Fibroblast of pulmonary artery (primary cell): ENCODE results near the gene CCDC78.
A peak's percentile ranks its signal among the peaks of the same experiment; 100 is the strongest.

Experiments
- DNase-seq: peaks from one replicate; pipeline ENCODE4 v3.0.0-alpha.2; 2010; ENCODE audit warnings: low read depth
- H3K4me3 ChIP-seq: replicated peaks from 2 replicates; pipeline ENCODE4 v1.5.1; 2011; ENCODE audit warnings: low read depth, mild to moderate bottlenecking, control low read depth, low read length, moderate library complexity
- CTCF ChIP-seq: IDR thresholded peaks from 2 replicates; pipeline ENCODE4 v1.5.1; 2011; ENCODE audit warnings: mild to moderate bottlenecking, control low read depth, low read length, inconsistent platforms; ENCODE audit errors: missing control alignments

The CCDC78 gene

GRCh38 chr16:726438-727290 lies at the start of gene CCDC78, which contains the start of gene HAGHL:
TSS of gene CCDC78 (minus strand) at chr16:726443. CDS start at chr16:726367, 76 bp downstream.
TSS of gene HAGHL (plus strand) at chr16:727106. CDS start at chr16:727510, 404 bp downstream.
- no peak for TF ChIP-seq CTCF
- DNase-seq = peak; percentile 32
- H3K4me3 ChIP-seq = peak within 1 kb of the TSS; percentile 65

GRCh38 chr16:775236-775796 lies 49.1 kb upstream of the CCDC78 start:
- DNase-seq = no peak
- H3K4me3 ChIP-seq = no peak overlapping the region
- TF ChIP-seq CTCF = no peak

- DNase-seq = no peak
- TF ChIP-seq CTCF = no peak
- H3K4me3 ChIP-seq = no peak overlapping the region
These were observed 48.1 kb upstream of the CCDC78 start for GRCh38 chr16:774086-775001.

- H3K4me3 ChIP-seq = no peak overlapping the region
- TF ChIP-seq CTCF = no peak
- no peak for DNase-seq
These were observed 46.7 kb upstream of the CCDC78 start for GRCh38 chr16:772959-773358.

GRCh38 chr16:770411-770810 lies 44.2 kb upstream of the CCDC78 start:
- no peak for TF ChIP-seq CTCF
- H3K4me3 ChIP-seq = no peak overlapping the region
- DNase-seq = no peak

- no peak for DNase-seq
- no peak overlapping the region for H3K4me3 ChIP-seq
- no peak for TF ChIP-seq CTCF
These were observed 43.7 kb upstream of the CCDC78 start for GRCh38 chr16:769934-770333.
